ENCODE measurements around the gene STIP1.

- TF ChIP-seq POLR2AphosphoS5 (IDR thresholded peaks at IDR 0.05; ENCODE audit: borderline replicate concordance, low read depth, low read length) (0 out of 2 replicates have a peak, but pooled peaks have one; percentile 10), EZH2 (IDR thresholded peaks at IDR 0.05) (no peak)
These were observed 20.7 kb downstream of the STIP1 start, which contains the start of gene FERMT3 for GRCh38 chr11:64206457-64207255.

Data from SK-N-MC (cell line).